OCI-LY3 (cell line): ENCODE data around the gene PLA2G6.

ENCODE experiments used
- EZH2phosphoT487 ChIP-seq: fragments of 200-600 bp; shearing (Covaris generic); IDR thresholded peaks from 2 replicates; pipeline ENCODE4 v1.6.1; 2018; ENCODE audit warnings: antibody characterized with exemption, mixed run types, low read depth
- TF ChIP-seq, protein P1 (sequence below): fragments of 200-600, 300-600 bp; sonication (generic); IDR thresholded peaks from 2 replicates; pipeline ENCODE4 v1.5.1; 2014; ENCODE audit warnings: antibody characterized with exemption, low read length, low read depth

DNA sequence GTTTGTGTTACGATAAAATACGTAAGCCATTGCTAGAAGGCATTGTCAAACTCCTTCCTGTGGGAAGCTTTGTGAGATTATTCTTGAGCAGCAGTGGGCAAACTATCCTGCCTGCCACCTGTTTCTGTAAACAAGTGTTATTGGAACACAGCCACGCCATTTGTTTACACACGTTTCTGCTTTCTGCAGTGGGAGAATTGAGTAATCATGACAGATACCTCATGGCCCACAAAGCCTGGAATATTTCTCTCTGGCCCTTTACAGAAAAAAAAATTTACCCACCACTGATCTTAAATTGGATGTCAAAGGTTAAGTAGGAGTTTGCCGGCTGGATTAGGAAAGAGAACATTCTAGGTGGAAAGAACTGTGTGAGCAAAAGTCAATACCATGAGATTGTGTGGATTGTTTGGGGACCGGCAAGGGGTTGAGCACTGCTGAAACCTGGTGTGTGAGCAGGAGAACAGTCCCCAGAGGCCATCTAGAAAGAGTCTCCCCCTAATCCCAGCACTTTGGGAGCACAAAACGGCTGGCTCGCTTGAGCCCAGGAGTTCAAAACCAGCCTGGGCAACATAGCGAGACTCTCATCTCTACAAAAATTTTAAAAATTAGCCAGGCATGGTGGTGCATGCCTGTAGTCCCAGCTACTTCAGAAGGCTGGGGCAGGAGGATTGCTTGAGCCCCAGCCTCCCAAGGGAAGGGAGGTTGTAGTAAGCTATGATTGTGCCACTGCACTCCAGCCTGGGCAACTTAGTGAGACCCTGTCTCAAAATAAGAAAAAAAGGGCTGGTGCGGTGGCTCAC, 6.0 kb upstream of the PLA2G6 start:
- TF ChIP-seq, protein P1, sequence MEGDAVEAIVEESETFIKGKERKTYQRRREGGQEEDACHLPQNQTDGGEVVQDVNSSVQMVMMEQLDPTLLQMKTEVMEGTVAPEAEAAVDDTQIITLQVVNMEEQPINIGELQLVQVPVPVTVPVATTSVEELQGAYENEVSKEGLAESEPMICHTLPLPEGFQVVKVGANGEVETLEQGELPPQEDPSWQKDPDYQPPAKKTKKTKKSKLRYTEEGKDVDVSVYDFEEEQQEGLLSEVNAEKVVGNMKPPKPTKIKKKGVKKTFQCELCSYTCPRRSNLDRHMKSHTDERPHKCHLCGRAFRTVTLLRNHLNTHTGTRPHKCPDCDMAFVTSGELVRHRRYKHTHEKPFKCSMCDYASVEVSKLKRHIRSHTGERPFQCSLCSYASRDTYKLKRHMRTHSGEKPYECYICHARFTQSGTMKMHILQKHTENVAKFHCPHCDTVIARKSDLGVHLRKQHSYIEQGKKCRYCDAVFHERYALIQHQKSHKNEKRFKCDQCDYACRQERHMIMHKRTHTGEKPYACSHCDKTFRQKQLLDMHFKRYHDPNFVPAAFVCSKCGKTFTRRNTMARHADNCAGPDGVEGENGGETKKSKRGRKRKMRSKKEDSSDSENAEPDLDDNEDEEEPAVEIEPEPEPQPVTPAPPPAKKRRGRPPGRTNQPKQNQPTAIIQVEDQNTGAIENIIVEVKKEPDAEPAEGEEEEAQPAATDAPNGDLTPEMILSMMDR: no peak
- no peak for TF ChIP-seq EZH2phosphoT487
